Ovary (tissue), 3 donors: ENCODE data around the gene PPM1H.

Experiments
- CTCF ChIP-seq, 3 donors: fragments of 450-650 bp in 2 of 3; fragments of 200-600 bp in 1 of 3; IDR thresholded peaks; one replicate each; pipeline versions ENCODE4 v1.5.1 to v1.8.0; 2016 to 2022; ENCODE audit warnings: antibody characterized with exemption in 3 of 3, mild to moderate bottlenecking in 1 of 3
- POLR2A ChIP-seq: fragments of 450-650 bp; IDR thresholded peaks from one replicate; pipeline ENCODE4 v1.6.1; 2017; ENCODE audit warnings: antibody characterized with exemption, mild to moderate bottlenecking, moderate library complexity
- donor health status: DM: no; HTN: no; CAD: no.

GRCh38 chr12:62622177-62622576 is 312.8 kb downstream of the PPM1H start:
- TF ChIP-seq CTCF (IDR thresholded peaks at IDR 0.05) (no peak), POLR2A (no peak)
